B cell (primary cell): ENCODE data around the gene JPH3. TPM values are rescaled to one million over a fixed set of nuclear protein-coding genes. Genes with fewer than 3 reads are reported as not detected.

Experiments
- ATAC-seq: fragments of 200-7000 bp; cut with Tn5 transposase; one replicate; pipeline ENCODE4 v1.10.0; 2021; ENCODE audit warnings: low read depth, mild to moderate bottlenecking, moderate number of reproducible peaks, moderate library complexity
- CTCF ChIA-PET: fragments of 350-600 bp; sonication (Branson Sonifier 250); formaldehyde crosslinking; loops from one replicate; lab custom pipeline; 2021; ENCODE audit warnings: antibody characterized with exemption, inconsistent platforms; lab: Charles Lee
- POLR2A ChIA-PET: fragments of 350-600 bp; sonication (Branson Sonifier 250); formaldehyde crosslinking; loops from one replicate; lab custom pipeline; 2021; ENCODE audit warnings: antibody characterized with exemption; lab: Charles Lee
- DNase-seq: peaks from one replicate; pipeline ENCODE4 v3.0.0; 2013
- H2AFZ ChIP-seq: 2 replicates; pipeline ENCODE4 v1.6.1; 2012; ENCODE audit warnings: mild to moderate bottlenecking, low read depth, low read length; ENCODE audit not compliant: insufficient read depth, poor library complexity, severe bottlenecking
- H3K27ac ChIP-seq, 2 donors: 1 replicate in 1 of 2; 2 replicates in 1 of 2; pipeline ENCODE4 v1.5.1; 2012 to 2013; ENCODE audit warnings: low read length in 2 of 2, mild to moderate bottlenecking in 2 of 2, moderate library complexity in 1 of 2
- H3K27me3 ChIP-seq, 4 experiments: fragments of 200-600 bp in 1 of 4; sonication (generic) in 1 of 4; replicated peaks in 1 of 4; 1 replicate in 2 of 4; 2 replicates in 2 of 4; pipeline versions ENCODE4 v1.6.1 to v1.7.0; 2013 to 2016; ENCODE audit warnings: low read length in 3 of 4, mild to moderate bottlenecking in 2 of 4, mixed read lengths in 1 of 4, moderate library complexity in 1 of 4; ENCODE audit not compliant: insufficient read depth in 4 of 4, control insufficient read depth in 3 of 4; ENCODE audit errors: control extremely low read depth in 1 of 4
- H3K36me3 ChIP-seq, 2 experiments: replicated peaks in 1 of 2; 1 replicate in 1 of 2; 2 replicates in 1 of 2; pipeline versions ENCODE4 v1.6.1 to v1.7.1; 2013; ENCODE audit warnings: low read length in 1 of 2; ENCODE audit not compliant: insufficient read depth in 2 of 2, control insufficient read depth in 1 of 2; ENCODE audit errors: control extremely low read depth in 1 of 2, extremely low read depth in 1 of 2
- H3K4me1 ChIP-seq, 2 donors: fragments of 200-600 bp in 1 of 2; sonication (generic) in 1 of 2; 1 replicate in 1 of 2; 2 replicates in 1 of 2; pipeline versions ENCODE4 v1.5.1 to v1.6.1; 2013 to 2017; ENCODE audit warnings: low read length in 2 of 2; ENCODE audit not compliant: control insufficient read depth in 2 of 2, insufficient read depth in 2 of 2
- H3K4me2 ChIP-seq: replicated peaks from 2 replicates; pipeline ENCODE3; 2012; ENCODE audit warnings: mild to moderate bottlenecking, low read depth, low read length; ENCODE audit not compliant: poor library complexity, severe bottlenecking
- H3K4me3 ChIP-seq, 5 experiments: fragments of 200-600 bp in 1 of 5; sonication (generic) in 1 of 5; 1 replicate in 3 of 5; 2 replicates in 2 of 5; pipeline versions ENCODE4 v1.5.1 to v1.7.0; 2011 to 2016; ENCODE audit warnings: low read length in 4 of 5, mild to moderate bottlenecking in 4 of 5, low read depth in 2 of 5, control low read depth in 1 of 5, moderate library complexity in 1 of 5; ENCODE audit not compliant: insufficient read depth in 1 of 5; ENCODE audit errors: control extremely low read depth in 1 of 5, extremely low read depth in 1 of 5
- H3K79me2 ChIP-seq: fragments of 200-600 bp; sonication (generic); one replicate; pipeline ENCODE4 v1.6.0; 2016; ENCODE audit warnings: low read length; ENCODE audit not compliant: control insufficient read depth, insufficient read depth
- H3K9ac ChIP-seq: fragments of 200-600 bp; sonication (generic); 2 replicates; pipeline ENCODE4 v1.6.1; 2017; ENCODE audit warnings: mild to moderate bottlenecking, low read length, moderate library complexity
- H3K9me3 ChIP-seq, 3 donors: one replicate each; pipeline versions ENCODE4 v1.6.1 to v1.7.1; 2013; ENCODE audit warnings: low read length in 2 of 3; ENCODE audit not compliant: control insufficient read depth in 2 of 3, insufficient read depth in 1 of 3; ENCODE audit errors: control extremely low read depth in 1 of 3
- H4K20me1 ChIP-seq: 2 replicates; pipeline ENCODE4 v1.6.0; 2012; ENCODE audit warnings: mild to moderate bottlenecking, low read length; ENCODE audit not compliant: insufficient read depth, control insufficient read depth, poor library complexity, severe bottlenecking
- H3K27ac Mint-ChIP-seq: one replicate; pipeline ENCODE4 v1.8.0; 2021; ENCODE audit warnings: mixed read lengths
- H3K27me3 Mint-ChIP-seq: one replicate; pipeline ENCODE4 v1.8.0; 2021; ENCODE audit warnings: mixed read lengths
- H3K4me1 Mint-ChIP-seq: one replicate; pipeline ENCODE4 v1.8.0; 2021; ENCODE audit warnings: mixed read lengths
- H3K4me3 Mint-ChIP-seq: one replicate; pipeline ENCODE4 v1.8.0; 2021; ENCODE audit warnings: mixed read lengths
- H3K9me3 Mint-ChIP-seq: one replicate; pipeline ENCODE4 v1.8.0; 2022; ENCODE audit warnings: mixed read lengths; ENCODE audit not compliant: insufficient read depth
- CTCF ChIP-seq: fragments of 200-600 bp; IDR thresholded peaks from one replicate; pipeline ENCODE4 v1.8.0; 2022; ENCODE audit warnings: antibody characterized with exemption, mild to moderate bottlenecking
- EZH2 ChIP-seq: IDR thresholded peaks from 2 replicates; pipeline ENCODE4 v1.6.1; 2012; ENCODE audit warnings: borderline replicate concordance, low read depth, mild to moderate bottlenecking, moderate library complexity, low read length; ENCODE audit not compliant: insufficient read depth, poor library complexity, severe bottlenecking
- WGBS: methylation state at CpG from one replicate; pipeline ENCODE4 v1.1.5; 2013; ENCODE audit warnings: missing lambda C conversion rate; ENCODE audit not compliant: insufficient coverage; 5-methylcytosine and 5-hydroxymethylcytosine counted together
- intact Hi-C: fragments of 100-400 bp; cut with micrococcal nuclease; formaldehyde crosslinking; loops from one replicate; pipeline ENCODE4 v1.10.0; 2022
- polyA plus RNA-seq: library from polyadenylated mRNA; depleted of rRNA; stranded (reverse); fragments of >200 nt; gene quantifications from 2 replicates; pipeline ENCODE4 v1.2.3, GENCODE V29; 2012
- total RNA-seq, 2 donors: library from RNA; stranded (reverse); fragments of 120-200 nt in 1 of 2; gene quantifications; 1 replicate in 1 of 2; 2 replicates in 1 of 2; pipeline versions ENCODE4 v1.2.3 to v1.2.4, GENCODE V29; 2013 to 2022

The JPH3 gene
- total and polyA plus RNA-seq, 2 donors (not counting 1 experiment from before 2014, with no cell fraction given): not detected

- 75% methylated on average over 10 of the region's 11 CpGs for WGBS
These were observed 30.5 kb upstream of the JPH3 start for GRCh38 chr16:87571868-87572244.

GRCh38 chr16:87572959-87573358 lies 29.3 kb upstream of the JPH3 start:
- Histone ChIP-seq H3K79me2 (no peaks in the 10 kb centered on the region), H3K9me3 (no peaks in the 10 kb centered on the region), H3K36me3 (no peaks in the 10 kb centered on the region), H3K9ac (no peak overlapping the region), H2AFZ (no peak overlapping the region), H3K4me3 (no peak overlapping the region), H4K20me1 (no peaks in the 10 kb centered on the region), H3K4me1 (no peaks in the 10 kb centered on the region), H3K4me2 (no peak overlapping the region), H3K27me3 (peaks cover 0 to 7% (median 1%) of the 10 kb centered on the region in 4 experiments), H3K27ac (no peak overlapping the region)
- no CpG with 5 or more reads among the region's 6 CpGs for WGBS
- DNase-seq (no peak), ATAC-seq (no peak)
- no peak overlapping the region for H3K4me3 Mint-ChIP-seq
- no peak overlapping the region for H3K27ac Mint-ChIP-seq
- H3K27me3 Mint-ChIP-seq: peaks cover 26% of the 10 kb centered on the region
- POLR2A ChIA-PET: no interaction called here
- no peaks in the 10 kb centered on the region for H3K4me1 Mint-ChIP-seq
- CTCF ChIA-PET: interaction anchor here (1.3 kb wide), 1 partner anchor 63 kb away, joined by 6 read pairs; no protein-coding TSS in a partner anchor
- H3K9me3 Mint-ChIP-seq: peaks cover 3% of the 10 kb centered on the region
- intact Hi-C loops: no loop called here
- no peak for TF ChIP-seq EZH2
- TF ChIP-seq CTCF: no peak

More at GRCh38 chr16:87571868-87572244, 30.5 kb upstream of the JPH3 start:
- no peak overlapping the region for H3K27ac ChIP-seq
- Mint-ChIP-seq H3K27ac (no peak overlapping the region), H3K9me3 (peaks cover 3% of the 10 kb centered on the region), H3K27me3 (peaks cover 26% of the 10 kb centered on the region), H3K4me1 (no peaks in the 10 kb centered on the region), H3K4me3 (no peak overlapping the region)
- ChIA-PET POLR2A (no interaction called here), CTCF (no interaction called here)
- no peak overlapping the region for H3K4me2 ChIP-seq
- no peak overlapping the region for H3K9ac ChIP-seq
- H3K4me3 ChIP-seq: no peak overlapping the region
- DNase-seq (no peak), ATAC-seq (no peak)
- TF ChIP-seq CTCF (no peak), EZH2 (no peak)
- intact Hi-C loops: no loop called here
- no peaks in the 10 kb centered on the region for H4K20me1 ChIP-seq
- H3K79me2 ChIP-seq: no peaks in the 10 kb centered on the region
- no peak overlapping the region for H2AFZ ChIP-seq
- no peaks in the 10 kb centered on the region for H3K4me1 ChIP-seq
- no peaks in the 10 kb centered on the region for H3K36me3 ChIP-seq
- H3K9me3 ChIP-seq: no peaks in the 10 kb centered on the region
- peaks cover 0 to 7% (median 1%) of the 10 kb centered on the region in 4 experiments for H3K27me3 ChIP-seq
